H9 (cell line): ENCODE results near the gene SNRPB2. TPM values are rescaled to one million over a fixed set of nuclear protein-coding genes. Genes with fewer than 3 reads are reported as not detected.

Experiments
- DNase-seq: peaks from one replicate; pipeline ENCODE4 v3.0.0-alpha.2; 2017
- H2AFZ ChIP-seq: one replicate; pipeline ENCODE4 v1.6.1; 2013; ENCODE audit warnings: mild to moderate bottlenecking, low read length, control low read depth, moderate library complexity
- H2AK5ac ChIP-seq: 2 replicates; pipeline ENCODE4 v1.6.1; 2013; ENCODE audit warnings: low read length, control low read depth, mixed read lengths; ENCODE audit not compliant: insufficient read length
- H2BK120ac ChIP-seq: one replicate; pipeline ENCODE4 v1.6.1; 2013; ENCODE audit warnings: low read depth, mild to moderate bottlenecking, low read length, control low read depth, inconsistent platforms; ENCODE audit not compliant: poor library complexity, severe bottlenecking
- H2BK12ac ChIP-seq: 2 replicates; pipeline ENCODE4 v1.6.1; 2013; ENCODE audit warnings: low read length, control low read depth, mixed read lengths, low read depth; ENCODE audit not compliant: insufficient read length
- H2BK15ac ChIP-seq: 2 replicates; pipeline ENCODE4 v1.6.1; 2013; ENCODE audit warnings: low read depth, low read length, control low read depth
- H2BK20ac ChIP-seq: one replicate; pipeline ENCODE4 v1.6.1; 2013; ENCODE audit warnings: low read depth, mild to moderate bottlenecking, low read length, control low read depth, inconsistent platforms; ENCODE audit not compliant: poor library complexity, severe bottlenecking
- H2BK5ac ChIP-seq: 2 replicates; pipeline ENCODE4 v1.6.1; 2013; ENCODE audit warnings: low read length, control low read depth, mixed read lengths; ENCODE audit not compliant: insufficient read length
- H3K14ac ChIP-seq: 2 replicates; pipeline ENCODE4 v1.6.1; 2013; ENCODE audit warnings: low read length, control low read depth; ENCODE audit not compliant: insufficient read depth
- H3K18ac ChIP-seq: 2 replicates; pipeline ENCODE4 v1.6.1; 2013; ENCODE audit warnings: low read depth, mild to moderate bottlenecking, mixed read lengths, low read length, control low read depth; ENCODE audit not compliant: insufficient read length
- H3K23ac ChIP-seq: 2 replicates; pipeline ENCODE4 v1.6.1; 2013; ENCODE audit warnings: low read length, control low read depth, mixed read lengths, low read depth; ENCODE audit not compliant: insufficient read length
- H3K23me2 ChIP-seq: 2 replicates; pipeline ENCODE4 v1.6.1; 2013; ENCODE audit warnings: low read depth, mild to moderate bottlenecking, mixed read lengths, low read length, control low read depth; ENCODE audit not compliant: insufficient read length, poor library complexity, severe bottlenecking
- H3K27ac ChIP-seq: 2 replicates; pipeline ENCODE4 v1.5.1; 2013; ENCODE audit warnings: low read length, control low read depth, mixed read lengths, low read depth; ENCODE audit not compliant: insufficient read length
- H3K27me3 ChIP-seq: 2 replicates; pipeline ENCODE4 v1.6.1; 2013; ENCODE audit warnings: low read length, control low read depth, inconsistent platforms; ENCODE audit not compliant: insufficient read depth
- H3K4ac ChIP-seq: 2 replicates; pipeline ENCODE4 v1.6.1; 2013; ENCODE audit warnings: low read depth, mild to moderate bottlenecking, control low read depth, inconsistent platforms, low read length, moderate library complexity
- H3K4me1 ChIP-seq: 2 replicates; pipeline ENCODE4 v1.6.1; 2013; ENCODE audit warnings: low read length, control low read depth, inconsistent platforms; ENCODE audit not compliant: insufficient read depth
- H3K4me2 ChIP-seq: 2 replicates; pipeline ENCODE4 v1.6.1; 2013; ENCODE audit warnings: low read length, control low read depth, mixed read lengths; ENCODE audit not compliant: insufficient read length, insufficient read depth
- H3K56ac ChIP-seq: 2 replicates; pipeline ENCODE4 v1.6.1; 2013; ENCODE audit warnings: low read depth, mild to moderate bottlenecking, mixed read lengths, low read length, control low read depth; ENCODE audit not compliant: insufficient read length
- H3K79me1 ChIP-seq: 2 replicates; pipeline ENCODE4 v1.6.1; 2013; ENCODE audit warnings: low read depth, mild to moderate bottlenecking, moderate library complexity, low read length, control low read depth, inconsistent platforms; ENCODE audit not compliant: insufficient read depth, poor library complexity, severe bottlenecking
- H3K79me2 ChIP-seq: 2 replicates; pipeline ENCODE4 v1.6.1; 2013; ENCODE audit warnings: low read length, control low read depth, inconsistent platforms; ENCODE audit not compliant: insufficient read depth
- H3K9ac ChIP-seq: 2 replicates; pipeline ENCODE4 v1.6.1; 2013; ENCODE audit warnings: low read length, control low read depth, mixed read lengths; ENCODE audit not compliant: insufficient read length; ENCODE audit errors: extremely low read depth
- H3K9me3 ChIP-seq: one replicate; pipeline ENCODE4 v1.6.1; 2013; ENCODE audit warnings: low read depth, low read length, inconsistent platforms; ENCODE audit not compliant: control insufficient read depth
- H3T11ph ChIP-seq: one replicate; pipeline ENCODE4 v1.6.1; 2013; ENCODE audit warnings: mild to moderate bottlenecking, low read length, control low read depth, inconsistent platforms
- H4K20me1 ChIP-seq: one replicate; pipeline ENCODE4 v1.6.1; 2013; ENCODE audit not compliant: control insufficient read depth, insufficient read length, insufficient read depth
- H4K5ac ChIP-seq: 2 replicates; pipeline ENCODE4 v1.6.1; 2013; ENCODE audit warnings: low read depth, mild to moderate bottlenecking, mixed read lengths, low read length, control low read depth; ENCODE audit not compliant: insufficient read length
- H4K8ac ChIP-seq: replicated peaks from 2 replicates; pipeline ENCODE4 v1.6.1; 2013; ENCODE audit warnings: low read length, control low read depth, mixed read lengths, low read depth; ENCODE audit not compliant: insufficient read length
- H4K91ac ChIP-seq: 2 replicates; pipeline ENCODE4 v1.6.1; 2013; ENCODE audit warnings: low read depth, mild to moderate bottlenecking, moderate library complexity, mixed read lengths, low read length, control low read depth; ENCODE audit not compliant: insufficient read length
- H3K27ac Mint-ChIP-seq, 3 experiments: 2 replicates in 2 of 3; 3 replicates in 1 of 3; pipeline ENCODE4 v1.8.0; 2020 to 2021; ENCODE audit warnings: mixed read lengths in 3 of 3, mild to moderate bottlenecking in 1 of 3, moderate library complexity in 1 of 3
- H3K27me3 Mint-ChIP-seq: 2 replicates; pipeline ENCODE4 v1.8.0; 2021; ENCODE audit warnings: low read depth, mild to moderate bottlenecking, moderate library complexity, mixed read lengths
- H3K36me3 Mint-ChIP-seq, 3 experiments: 2 replicates in 2 of 3; 3 replicates in 1 of 3; pipeline ENCODE4 v1.8.0; 2020 to 2021; ENCODE audit warnings: low read depth in 3 of 3, mixed read lengths in 3 of 3; ENCODE audit not compliant: insufficient read depth in 1 of 3
- H3K4me1 Mint-ChIP-seq, 2 experiments: 2 replicates each; pipeline ENCODE4 v1.8.0; 2020; ENCODE audit warnings: mixed read lengths in 2 of 2
- H3K4me3 Mint-ChIP-seq, 2 experiments: 2 replicates in 1 of 2; 3 replicates in 1 of 2; pipeline ENCODE4 v1.8.0; 2020 to 2021; ENCODE audit warnings: mild to moderate bottlenecking in 2 of 2, mixed read lengths in 2 of 2, moderate library complexity in 1 of 2
- H3K9me3 Mint-ChIP-seq, 2 experiments: 2 replicates in 1 of 2; 3 replicates in 1 of 2; pipeline ENCODE4 v1.8.0; 2020; ENCODE audit warnings: mild to moderate bottlenecking in 2 of 2, mixed read lengths in 2 of 2, moderate library complexity in 1 of 2
- WGBS: extraction: QIAGEN DNeasy Blood & Tissue Kit; methylation state at CpG from one replicate; pipeline ENCODE4 v1.1.7; 2013; ENCODE audit warnings: missing lambda C conversion rate, low lambda C conversion rate, mixed read lengths; ENCODE audit not compliant: insufficient read length; ENCODE audit errors: extremely low coverage; 5-methylcytosine and 5-hydroxymethylcytosine counted together
- total RNA-seq: library from RNA; stranded (reverse); gene quantifications from 2 replicates; pipeline ENCODE4 v1.2.1, GENCODE V29; 2021
- TF ChIP-seq, protein P1 (sequence below): fragments of 200-600 bp; sonication (generic); conservative IDR thresholded peaks from 3 replicates; pipeline ENCODE4 v1.8.0; 2021; ENCODE audit warnings: antibody characterized with exemption, mild to moderate bottlenecking

The SNRPB2 gene
- total RNA-seq, 1 experiment from 2014 or later: 93.2 TPM

DNA sequence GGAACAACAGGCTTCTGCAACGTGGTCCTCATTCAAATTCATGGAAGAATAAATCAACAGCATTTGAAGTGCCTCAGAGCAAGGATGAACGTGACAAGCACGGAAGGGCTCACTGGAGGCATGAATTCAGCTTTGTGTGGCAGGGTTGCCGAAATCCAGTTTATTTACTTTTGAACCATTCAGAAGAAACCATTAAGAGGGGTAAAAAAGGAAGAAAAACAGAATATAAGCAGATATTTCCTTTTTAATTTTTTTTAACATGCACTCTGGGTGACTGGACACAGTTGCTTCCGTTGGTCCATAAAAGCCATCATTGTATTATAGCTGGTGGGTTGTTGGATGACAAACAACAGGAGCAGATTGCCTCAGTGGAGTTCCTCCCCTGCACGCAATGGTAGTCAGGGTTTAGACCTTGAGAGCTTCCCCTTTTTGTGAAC is 17.3 kb upstream of the SNRPB2 start:
- H3K4me1 ChIP-seq: no peaks in the 10 kb centered on the region
- TF ChIP-seq, protein P1, sequence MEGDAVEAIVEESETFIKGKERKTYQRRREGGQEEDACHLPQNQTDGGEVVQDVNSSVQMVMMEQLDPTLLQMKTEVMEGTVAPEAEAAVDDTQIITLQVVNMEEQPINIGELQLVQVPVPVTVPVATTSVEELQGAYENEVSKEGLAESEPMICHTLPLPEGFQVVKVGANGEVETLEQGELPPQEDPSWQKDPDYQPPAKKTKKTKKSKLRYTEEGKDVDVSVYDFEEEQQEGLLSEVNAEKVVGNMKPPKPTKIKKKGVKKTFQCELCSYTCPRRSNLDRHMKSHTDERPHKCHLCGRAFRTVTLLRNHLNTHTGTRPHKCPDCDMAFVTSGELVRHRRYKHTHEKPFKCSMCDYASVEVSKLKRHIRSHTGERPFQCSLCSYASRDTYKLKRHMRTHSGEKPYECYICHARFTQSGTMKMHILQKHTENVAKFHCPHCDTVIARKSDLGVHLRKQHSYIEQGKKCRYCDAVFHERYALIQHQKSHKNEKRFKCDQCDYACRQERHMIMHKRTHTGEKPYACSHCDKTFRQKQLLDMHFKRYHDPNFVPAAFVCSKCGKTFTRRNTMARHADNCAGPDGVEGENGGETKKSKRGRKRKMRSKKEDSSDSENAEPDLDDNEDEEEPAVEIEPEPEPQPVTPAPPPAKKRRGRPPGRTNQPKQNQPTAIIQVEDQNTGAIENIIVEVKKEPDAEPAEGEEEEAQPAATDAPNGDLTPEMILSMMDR: no peak
- H3K23me2 ChIP-seq: no peaks in the 10 kb centered on the region
- H3K4ac ChIP-seq: no peak overlapping the region
- no peaks in the 10 kb centered on the region for H3K9me3 ChIP-seq
- H3K9ac ChIP-seq: no peak overlapping the region
- no peak overlapping the region for H3K14ac ChIP-seq
- H2BK5ac ChIP-seq: no peak overlapping the region
- no peak overlapping the region for H2BK120ac ChIP-seq
- no peak overlapping the region for H4K8ac ChIP-seq
- no peak overlapping the region for H4K91ac ChIP-seq
- no peak overlapping the region for H4K5ac ChIP-seq
- H3K9me3 Mint-ChIP-seq: peaks cover 2% of the 10 kb centered on the region in 2 experiments; a peak in 3 of 5 replicates
- no peak overlapping the region for H3K27ac ChIP-seq
- no peak overlapping the region for H3K4me3 Mint-ChIP-seq
- H3K27me3 Mint-ChIP-seq: no peaks in the 10 kb centered on the region
- no peak overlapping the region for H3K56ac ChIP-seq
- H3K4me2 ChIP-seq: no peak overlapping the region
- H2AK5ac ChIP-seq: no peak overlapping the region
- no peaks in the 10 kb centered on the region for H4K20me1 ChIP-seq
- no peaks in the 10 kb centered on the region for H3K36me3 Mint-ChIP-seq
- no peak overlapping the region for H2AFZ ChIP-seq
- peak overlapping the region in 1 of 3 experiments; percentile 73; a peak in 1 of 7 replicates for H3K27ac Mint-ChIP-seq
- no peak overlapping the region for H2BK20ac ChIP-seq
- H3K79me1 ChIP-seq: no peaks in the 10 kb centered on the region
- no peak overlapping the region for H3T11ph ChIP-seq
- no peak overlapping the region for H2BK12ac ChIP-seq
- H3K23ac ChIP-seq: no peak overlapping the region
- peaks cover 5 to 14% of the 10 kb centered on the region in 2 experiments for H3K4me1 Mint-ChIP-seq
- no peaks in the 10 kb centered on the region for H3K79me2 ChIP-seq
- no peak overlapping the region for H2BK15ac ChIP-seq
- H3K18ac ChIP-seq: no peak overlapping the region
- no peaks in the 10 kb centered on the region for H3K27me3 ChIP-seq
- no peak for DNase-seq
- no CpG with 5 or more reads among the region's 6 CpGs for WGBS
